H1 (cell line): Measurements from ENCODE around the gene UBE2M. TPM values are rescaled to one million over a fixed set of nuclear protein-coding genes. Genes with fewer than 3 reads are reported as not detected.

ENCODE experiments used
- CHD1 ChIP-seq: IDR thresholded peaks from 2 replicates; pipeline ENCODE4 v1.6.1; 2012; ENCODE audit warnings: low read depth, low read length, improper control_type of control experiment
- CHD7 ChIP-seq: fragments of 300-600 bp; sonication (generic); IDR thresholded peaks from 2 replicates; pipeline ENCODE4 v1.7.1; 2012; ENCODE audit warnings: low read length, moderate library complexity, mild to moderate bottlenecking, inconsistent platforms; ENCODE audit not compliant: insufficient replicate concordance
- CTBP2 ChIP-seq: IDR thresholded peaks from 2 replicates; pipeline ENCODE4 v1.7.0; 2011; ENCODE audit warnings: borderline replicate concordance, mild to moderate bottlenecking, moderate library complexity, mixed read lengths, low read length; ENCODE audit not compliant: insufficient read depth, insufficient read length
- EGR1 ChIP-seq: IDR thresholded peaks from 2 replicates; pipeline ENCODE4 v1.6.1; 2011; ENCODE audit warnings: low read depth, low read length, borderline replicate concordance
- FOSL1 ChIP-seq: IDR thresholded peaks from 2 replicates; pipeline ENCODE4 v1.6.1; 2011; ENCODE audit warnings: mild to moderate bottlenecking, low read depth, low read length, moderate library complexity; ENCODE audit not compliant: insufficient read depth
- MAX ChIP-seq: IDR thresholded peaks from 2 replicates; pipeline ENCODE4 v1.6.1; 2012; ENCODE audit warnings: inconsistent platforms
- NRF1 ChIP-seq: IDR thresholded peaks from 2 replicates; pipeline ENCODE4 v1.6.1; 2011; ENCODE audit warnings: mild to moderate bottlenecking, low read depth, low read length, improper control_type of control experiment
- TAF1 ChIP-seq: IDR thresholded peaks from 2 replicates; pipeline ENCODE4 v1.6.1; 2011; ENCODE audit warnings: mild to moderate bottlenecking, low read depth, low read length
- polyA plus RNA-seq, 7 experiments: library from polyadenylated mRNA; depleted of rRNA in 3 of 7; stranded (reverse) in 5 of 7; unstranded in 2 of 7; fragments of >200 nt in 5 of 7; fragments of 200-250 nt in 2 of 7; gene quantifications; 1 replicate in 5 of 7; 2 replicates in 1 of 7; 4 replicates in 1 of 7; pipeline versions ENCODE4 v1.2.1 to v1.2.3, GENCODE V29; 2011 to 2013; ENCODE audit warnings: missing spikeins in 2 of 7, mixed read lengths in 2 of 7
- total RNA-seq: library from RNA; stranded (reverse); fragmentation: NEBNext Ultra II Directional; extraction: Animal tissue kit (Norgen Biotek cat#: 25700); gene quantifications from 2 replicates; pipeline ENCODE4 v1.2.1, GENCODE V29; 2021
- TF ChIP-seq, protein P1 (sequence below): IDR thresholded peaks from 2 replicates; pipeline ENCODE4 v1.6.1; 2012; ENCODE audit warnings: inconsistent platforms

Gene UBE2M
- total and polyA plus RNA-seq, 2 of the 8 experiments (the other 6 are each of a cell fraction or from before 2014, with no cell fraction given) = 93.8 to 114 TPM

GRCh38 chr19:58559275-58560006 is 1.0 kb upstream of the UBE2M start (continued):
- TF ChIP-seq CTBP2 (no peak), CHD1 (no peak), MAX (peak; percentile 90; the same call in 1 of the 2 replicates), NRF1 (no peak), FOSL1 (no peak), TAF1 (peak; percentile 77), EGR1 (no peak), CHD7 (no peak)
- TF ChIP-seq, protein P1, sequence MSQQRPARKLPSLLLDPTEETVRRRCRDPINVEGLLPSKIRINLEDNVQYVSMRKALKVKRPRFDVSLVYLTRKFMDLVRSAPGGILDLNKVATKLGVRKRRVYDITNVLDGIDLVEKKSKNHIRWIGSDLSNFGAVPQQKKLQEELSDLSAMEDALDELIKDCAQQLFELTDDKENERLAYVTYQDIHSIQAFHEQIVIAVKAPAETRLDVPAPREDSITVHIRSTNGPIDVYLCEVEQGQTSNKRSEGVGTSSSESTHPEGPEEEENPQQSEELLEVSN = peak; percentile 93
